Ammon's horn (tissue), 1 donor: ENCODE measurements around the gene TYRO3.
"Not testable (repeated sequence)": the region's sequence is repeated elsewhere in the genome, so short reads cannot be mapped to it uniquely, and the experiment has no call there.

Experiments
- DNase-seq: peaks from one replicate; pipeline ENCODE4 v3.0.0-alpha.2; 2016; ENCODE audit warnings: low spot score

Gene TYRO3

DNA sequence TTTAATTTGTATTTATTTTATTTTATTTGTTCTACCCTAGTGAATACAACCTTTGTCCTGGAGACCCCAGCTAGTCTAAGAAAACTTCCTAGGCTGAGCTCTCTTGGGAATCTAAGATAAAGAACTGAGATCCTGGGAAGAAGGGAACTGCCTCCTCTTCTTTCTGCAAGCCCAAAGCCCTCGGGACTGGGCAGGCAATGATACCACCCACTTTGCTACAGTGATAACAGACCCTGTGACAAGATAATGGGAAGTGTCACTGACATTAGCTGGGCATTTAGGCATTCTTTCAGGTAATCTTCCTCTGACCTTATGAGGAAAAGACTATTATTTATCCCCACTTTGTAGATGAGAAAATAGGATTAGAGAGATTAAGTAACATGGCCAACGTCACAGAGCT, 15.1 kb downstream of the TYRO3 start:
- no peak for DNase-seq

- no peak for DNase-seq
These were observed 16.3 kb downstream of the TYRO3 start for GRCh38 chr15:41575282-41575681.

- peak; percentile 87 for DNase-seq
These were observed 19.1 kb downstream of the TYRO3 start for GRCh38 chr15:41577863-41578735.

DNA sequence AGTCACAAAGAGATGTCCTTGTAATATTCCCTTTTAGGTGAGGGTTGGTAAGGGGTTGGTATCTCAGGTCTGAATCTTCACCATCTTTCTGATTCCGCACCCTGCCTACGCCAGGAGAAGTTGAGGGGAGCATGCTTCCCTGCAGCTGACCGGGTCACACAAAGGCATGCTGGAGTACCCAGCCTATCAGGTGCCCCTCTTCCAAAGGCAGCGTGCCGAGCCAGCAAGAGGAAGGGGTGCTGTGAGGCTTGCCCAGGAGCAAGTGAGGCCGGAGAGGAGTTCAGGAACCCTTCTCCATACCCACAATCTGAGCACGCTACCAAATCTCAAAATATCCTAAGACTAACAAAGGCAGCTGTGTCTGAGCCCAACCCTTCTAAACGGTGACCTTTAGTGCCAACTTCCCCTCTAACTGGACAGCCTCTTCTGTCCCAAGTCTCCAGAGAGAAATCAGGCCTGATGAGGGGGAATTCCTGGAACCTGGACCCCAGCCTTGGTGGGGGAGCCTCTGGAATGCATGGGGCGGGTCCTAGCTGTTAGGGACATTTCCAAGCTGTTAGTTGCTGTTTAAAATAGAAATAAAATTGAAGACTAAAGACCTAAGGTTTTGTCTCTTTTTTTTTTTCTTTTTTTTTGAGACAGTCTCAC, 19.8 kb downstream of the TYRO3 start:
- no peak for DNase-seq

DNA sequence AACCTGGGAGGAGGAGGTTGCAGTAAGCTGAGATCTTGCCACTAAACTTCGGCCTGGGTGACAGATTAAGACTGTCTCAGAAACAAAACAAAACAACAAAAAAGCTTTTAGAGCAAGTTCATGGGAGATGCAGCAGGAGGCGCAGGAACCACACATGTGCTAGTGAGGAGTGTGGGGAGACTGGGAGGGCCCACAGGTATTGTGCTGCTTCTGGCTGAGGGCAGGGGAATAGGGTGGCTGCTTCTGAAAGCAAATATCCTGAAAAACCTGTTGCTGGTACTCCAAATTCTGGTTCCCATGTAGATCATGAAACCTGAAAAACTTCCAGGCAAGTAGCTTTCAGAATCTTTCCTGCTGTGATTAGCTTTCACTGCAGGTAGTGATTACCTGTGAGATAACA, 22.1 kb downstream of the TYRO3 start:
- DNase-seq = no peak

DNA sequence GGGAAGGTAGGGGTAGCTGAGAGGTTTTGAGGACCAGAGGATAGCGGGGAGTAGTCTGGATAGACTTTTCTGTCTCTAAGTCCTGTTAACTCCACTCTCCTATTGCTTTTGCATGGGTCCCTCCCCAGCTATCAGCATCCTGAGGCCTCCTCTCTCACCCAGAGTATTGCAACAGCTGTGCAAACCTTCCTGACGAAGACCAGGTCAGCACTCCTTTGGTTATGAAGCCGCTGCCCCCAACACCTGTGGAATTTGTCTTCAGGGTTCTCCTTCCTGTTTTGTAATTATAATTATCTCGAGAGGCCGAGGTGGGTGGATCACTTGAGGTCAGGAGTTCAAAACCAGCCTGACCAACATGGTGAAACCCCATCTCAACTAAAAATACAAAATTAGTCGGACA, 24.8 kb downstream of the TYRO3 start:
- no peak for DNase-seq

GRCh38 chr15:41584636-41585126, 25.7 kb downstream of the TYRO3 start:
- no peak for DNase-seq

DNA sequence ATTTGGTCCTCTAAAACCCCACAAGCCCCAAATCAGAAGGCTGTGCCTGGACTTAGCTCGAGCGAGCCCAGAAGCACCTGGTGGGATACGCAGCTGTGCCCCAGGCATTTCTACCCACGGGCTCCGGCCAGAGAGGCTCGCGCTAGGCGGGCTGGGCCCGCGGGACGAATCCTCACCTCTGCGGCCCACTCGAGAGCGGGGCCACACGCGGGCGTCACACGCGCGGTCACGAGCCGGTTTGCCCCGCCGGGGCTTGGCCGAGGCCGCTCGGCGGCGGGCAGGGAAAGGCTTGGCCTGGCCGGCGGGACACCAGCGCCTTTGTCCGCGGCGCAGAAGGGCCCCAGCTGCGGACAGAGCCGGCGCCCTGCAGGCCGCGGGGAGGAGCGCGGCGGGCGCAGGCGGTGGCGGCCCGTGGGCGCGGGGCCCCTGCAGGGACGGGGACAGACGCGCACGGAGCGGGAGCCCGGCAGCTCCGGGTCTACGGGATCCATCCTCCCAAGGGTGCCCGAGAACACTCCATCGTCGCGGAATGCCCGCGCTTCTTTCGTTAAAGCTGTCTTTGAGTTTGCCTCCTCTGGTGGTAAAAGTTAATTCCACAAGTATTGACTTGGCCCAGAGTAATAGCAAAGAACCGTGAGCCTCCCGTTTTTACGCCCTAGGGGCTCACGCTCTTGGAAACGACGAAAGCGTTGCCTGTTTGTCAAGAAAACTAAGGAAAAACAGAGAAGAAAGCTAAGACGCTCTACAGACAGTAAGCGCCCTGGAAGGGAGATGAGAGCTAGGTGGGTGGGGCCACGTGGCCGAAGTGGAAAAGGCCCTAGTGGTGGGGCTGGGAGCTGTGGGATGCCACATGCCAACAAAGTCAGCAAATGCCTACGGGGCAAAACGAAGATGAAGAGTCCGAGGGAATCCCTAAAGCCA, 26.4 kb downstream of the TYRO3 start:
- DNase-seq = peak; percentile 50

- DNase-seq = not testable (repeated sequence)
These were observed 27.7 kb downstream of the TYRO3 start for GRCh38 chr15:41586531-41587282.

DNA sequence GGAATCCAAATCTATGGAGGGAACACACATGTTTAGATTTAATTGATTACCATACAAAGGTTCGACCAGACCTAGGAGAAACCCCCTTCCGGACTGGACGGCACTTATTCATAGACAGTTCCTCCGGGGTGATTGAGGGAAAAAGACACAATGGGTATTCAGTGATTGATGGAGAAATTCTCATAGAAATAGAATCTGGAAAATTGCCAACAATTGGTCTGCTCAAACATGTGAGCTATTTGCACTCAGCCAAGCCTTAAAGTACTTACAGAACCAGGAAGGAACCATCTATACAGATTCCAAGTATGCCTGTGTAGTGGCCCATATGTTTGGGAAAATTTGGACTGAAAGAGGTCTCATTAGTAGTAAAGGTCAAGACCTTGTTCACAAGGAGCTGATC, 30.0 kb downstream of the TYRO3 start:
- not testable (repeated sequence) for DNase-seq

- not testable (repeated sequence) for DNase-seq
These were observed 30.6 kb downstream of the TYRO3 start for GRCh38 chr15:41589571-41589970.

GRCh38 chr15:41591217-41591616, 32.2 kb downstream of the TYRO3 start:
- DNase-seq = not testable (repeated sequence)

GRCh38 chr15:41592718-41593117, 33.7 kb downstream of the TYRO3 start:
- DNase-seq = not testable (repeated sequence)

GRCh38 chr15:41594801-41595746, 36.1 kb downstream of the TYRO3 start:
- no peak for DNase-seq

- DNase-seq = no peak
These were observed 38.0 kb downstream of the TYRO3 start for GRCh38 chr15:41596972-41597371.

DNA sequence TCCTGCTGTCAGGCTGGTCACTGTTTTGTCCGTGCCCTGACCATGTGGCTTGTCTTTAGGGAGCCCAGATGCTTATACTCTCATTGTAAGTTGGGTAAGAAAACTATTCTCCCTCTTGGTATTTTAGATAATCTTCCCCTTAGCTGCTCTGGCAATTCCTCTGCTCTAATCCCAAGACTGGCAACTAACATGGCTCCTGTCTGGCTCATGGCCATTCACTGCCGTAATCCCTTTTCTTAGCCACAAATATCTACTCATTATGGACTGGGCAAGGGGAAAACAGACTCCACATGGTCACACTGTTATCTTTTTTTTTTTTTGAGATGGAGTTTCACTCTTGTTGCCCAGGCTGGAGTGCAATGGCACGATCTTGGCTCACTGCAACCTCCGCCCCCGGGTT, 38.8 kb downstream of the TYRO3 start:
- no peak for DNase-seq

DNA sequence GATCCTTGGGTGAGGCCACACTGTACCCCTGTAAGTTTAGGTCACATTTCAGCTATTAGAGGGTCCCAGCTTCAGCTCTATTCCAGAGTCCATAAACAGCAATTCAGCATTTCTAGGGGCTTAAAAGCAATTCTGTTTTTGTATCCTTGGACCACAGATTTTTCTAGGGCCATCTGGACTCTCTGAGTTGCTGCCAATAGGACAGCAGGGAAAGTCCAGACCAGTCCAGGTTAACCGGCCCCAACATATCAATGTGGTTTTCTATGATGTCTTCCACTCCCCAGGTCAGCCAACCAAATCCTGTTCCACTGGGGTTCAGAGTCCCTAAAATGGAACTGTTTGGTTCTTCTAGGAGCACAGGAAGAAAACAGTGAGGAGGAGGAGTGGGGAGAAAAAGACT, 40.0 kb downstream of the TYRO3 start:
- no peak for DNase-seq

GRCh38 chr15:41603411-41603935, 44.5 kb downstream of the TYRO3 start:
- DNase-seq = no peak

DNA sequence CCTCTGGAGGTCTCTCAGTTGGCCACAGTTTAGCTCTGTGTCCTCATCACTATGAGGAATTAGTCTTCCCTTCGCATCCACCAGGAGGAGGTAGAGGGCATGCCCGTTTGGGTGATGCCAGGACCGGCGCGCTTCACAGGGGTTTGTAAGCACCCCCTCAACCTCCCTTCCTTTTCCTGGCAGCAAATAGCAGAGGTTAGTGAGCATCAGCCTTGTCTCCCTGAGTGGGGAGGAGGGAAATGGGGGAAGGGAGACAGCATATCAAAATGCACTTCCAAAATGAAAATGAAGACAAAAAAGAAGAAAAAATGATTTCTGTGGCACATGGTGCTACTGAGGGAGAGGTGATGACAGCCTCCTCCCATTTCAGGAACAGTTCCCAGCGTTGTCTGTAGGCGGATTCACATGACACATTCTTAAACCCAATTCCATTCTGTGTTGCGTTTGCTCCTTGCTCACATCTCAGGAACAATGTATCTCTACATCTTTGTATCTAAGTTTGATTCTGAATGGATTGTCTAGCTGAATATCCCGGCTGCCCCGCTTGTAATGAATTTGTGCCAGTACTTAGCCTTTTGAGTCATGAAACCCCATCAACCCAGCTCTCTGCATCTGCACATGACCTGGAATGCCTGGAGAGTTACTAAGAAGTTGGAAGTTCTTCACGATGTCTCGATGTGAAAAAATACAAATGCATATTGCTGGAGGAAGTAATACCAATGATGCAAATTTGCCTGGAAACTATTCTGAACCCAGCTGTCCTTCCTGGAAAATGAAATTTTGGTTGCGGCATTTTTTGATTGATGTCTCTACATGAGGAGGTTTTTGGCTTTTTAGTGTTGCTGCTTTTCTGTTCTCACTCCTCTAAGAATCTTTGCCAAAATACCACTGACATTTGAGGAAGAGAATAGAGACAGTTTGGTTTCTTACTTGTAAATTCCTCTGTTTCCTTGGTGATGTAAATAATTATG, 45.2 kb downstream of the TYRO3 start:
- DNase-seq = peak; percentile 88
